22Rv1 (cell line): ENCODE data around the gene PRR29.

Experiments used
- H3K27ac ChIP-seq: fragments of 450-650 bp; 2 replicates; pipeline ENCODE4 v1.5.1; 2017
- CTCF ChIP-seq: fragments of 450-650 bp; IDR thresholded peaks from 2 replicates; pipeline ENCODE4 v1.5.1; 2017; ENCODE audit warnings: mild to moderate bottlenecking
- ZFX ChIP-seq: fragments of 450-650 bp; IDR thresholded peaks from 2 replicates; pipeline ENCODE4 v1.6.1; 2017; ENCODE audit warnings: antibody characterized with exemption, borderline replicate concordance

Gene PRR29

GRCh38 chr17:64036198-64036922 is 38.2 kb downstream of the PRR29 start:
- peak overlapping the region; percentile 83 for H3K27ac ChIP-seq
- TF ChIP-seq CTCF, result no peak
- TF ChIP-seq ZFX, result no peak

DNA sequence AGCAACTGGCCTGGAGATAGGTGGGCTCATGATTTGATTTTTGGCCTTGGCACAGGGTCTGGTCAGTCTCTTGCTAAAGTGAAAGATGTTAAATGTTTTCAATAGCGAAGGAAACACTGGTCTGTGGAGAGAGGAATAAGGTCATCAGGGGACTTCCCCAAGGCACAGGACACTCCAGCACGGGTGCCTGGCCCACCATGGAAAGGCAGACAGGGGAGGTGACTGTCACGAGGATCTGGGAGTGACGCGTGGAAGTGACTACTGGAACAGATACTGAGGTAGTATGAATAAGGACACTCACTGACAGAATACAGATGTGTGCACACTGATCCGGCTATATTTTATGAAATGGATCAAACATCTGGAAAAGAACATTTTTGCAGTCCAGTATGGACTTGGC is 39.0 kb downstream of the PRR29 start:
- TF ChIP-seq ZFX, result no peak
- no peak for TF ChIP-seq CTCF
- peak overlapping the region; percentile 83 for H3K27ac ChIP-seq

- peak overlapping the region; percentile 83 for H3K27ac ChIP-seq
- TF ChIP-seq ZFX (no peak), CTCF (no peak)
These were observed 39.7 kb downstream of the PRR29 start for GRCh38 chr17:64037802-64038201.

- TF ChIP-seq ZFX (no peak), CTCF (no peak)
These were observed 40.4 kb downstream of the PRR29 start for GRCh38 chr17:64038331-64039105.

DNA sequence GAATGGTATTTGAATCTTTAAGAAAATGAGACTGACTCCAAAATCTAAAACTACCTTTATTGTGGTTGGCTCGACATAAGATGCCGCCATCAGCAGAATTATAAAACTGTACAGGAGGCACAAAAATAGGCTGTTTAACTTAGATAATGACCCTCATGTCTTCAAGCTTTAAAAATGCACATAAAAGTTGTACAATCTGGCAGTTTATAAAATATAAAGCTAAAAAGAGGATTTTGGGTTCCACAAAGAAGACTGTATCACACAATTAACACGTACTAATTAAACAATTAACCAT is 40.9 kb downstream of the PRR29 start:
- TF ChIP-seq CTCF (no peak), ZFX (no peak)
- H3K27ac ChIP-seq, result no peak overlapping the region

More at GRCh38 chr17:64038331-64039105, 40.4 kb downstream of the PRR29 start:
- H3K27ac ChIP-seq, result peak overlapping the region; percentile 83

DNA sequence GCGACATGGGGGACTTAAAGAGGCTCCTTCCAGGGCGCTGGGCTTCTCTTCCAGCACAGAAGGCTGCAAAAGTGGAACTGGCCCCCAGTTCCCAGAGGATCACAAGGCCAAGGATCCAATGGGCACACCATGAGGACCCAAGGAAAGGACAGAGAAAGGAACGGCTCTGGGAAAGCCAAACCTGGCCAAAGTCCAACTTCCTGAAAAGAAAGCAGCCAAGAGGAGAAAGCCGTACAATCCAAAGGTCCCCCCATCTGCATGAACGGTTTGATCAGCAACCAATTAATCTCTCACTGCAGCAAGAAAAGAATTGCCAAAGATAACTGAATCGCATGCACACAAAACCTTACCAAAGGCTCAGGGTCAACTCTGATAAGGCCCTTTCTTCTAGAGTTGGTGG is 42.1 kb downstream of the PRR29 start:
- no peak for TF ChIP-seq ZFX
- no peak for TF ChIP-seq CTCF
- H3K27ac ChIP-seq, result no peak overlapping the region

GRCh38 chr17:64041912-64042311 is 43.8 kb downstream of the PRR29 start:
- H3K27ac ChIP-seq, result no peak overlapping the region
- no peak for TF ChIP-seq CTCF
- TF ChIP-seq ZFX, result no peak
